ENCODE results near the gene FOSL1. TPM values are rescaled to one million over a fixed set of nuclear protein-coding genes. Genes with fewer than 3 reads are reported as not detected.

Gene FOSL1
- polyA plus RNA-seq, 1 donor, result 0.15 TPM

DNA sequence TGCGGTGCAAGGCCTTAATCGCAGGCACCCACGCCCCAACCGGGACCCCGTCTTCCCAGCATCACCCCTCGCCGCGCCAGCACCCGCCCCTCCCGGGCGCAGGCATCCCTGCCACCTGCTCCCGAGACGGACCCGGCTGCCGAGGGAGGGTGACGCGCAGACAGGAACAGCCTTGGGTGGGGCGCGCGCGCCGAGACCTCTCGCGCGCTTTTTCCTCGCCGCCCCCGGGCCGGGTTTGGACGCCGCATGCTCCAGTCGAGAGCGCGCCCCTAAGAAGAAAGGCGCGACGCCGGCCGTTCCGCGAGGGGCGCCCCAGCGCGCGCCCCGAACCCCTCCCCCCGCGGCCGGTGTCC lies 42.7 kb downstream of the FOSL1 start:
- Histone ChIP-seq H3K27me3 (ENCODE audit: control insufficient read depth, insufficient read depth, low read length) (no peaks in the 10 kb centered on the region), H3K36me3 (ENCODE audit: control insufficient read depth, insufficient read depth, low read length) (peaks cover 38% of the 10 kb centered on the region), H3K9me3 (ENCODE audit: control insufficient read depth, low read depth, low read length) (no peaks in the 10 kb centered on the region), H3K27ac (ENCODE audit: low read length) (peak overlapping the region; percentile 89), H3K4me3 (ENCODE audit: low read length) (peak overlapping the region; percentile 86), H3K4me1 (ENCODE audit: control insufficient read depth, insufficient read depth, low read length) (peaks cover 62% of the 10 kb centered on the region)
- DNase-seq, result peak in 1 of 2 donors; percentile 60
- WGBS (ENCODE audit: insufficient coverage, low lambda C conversion rate), result no CpG with 5 or more reads among the region's 49 CpGs

DNA sequence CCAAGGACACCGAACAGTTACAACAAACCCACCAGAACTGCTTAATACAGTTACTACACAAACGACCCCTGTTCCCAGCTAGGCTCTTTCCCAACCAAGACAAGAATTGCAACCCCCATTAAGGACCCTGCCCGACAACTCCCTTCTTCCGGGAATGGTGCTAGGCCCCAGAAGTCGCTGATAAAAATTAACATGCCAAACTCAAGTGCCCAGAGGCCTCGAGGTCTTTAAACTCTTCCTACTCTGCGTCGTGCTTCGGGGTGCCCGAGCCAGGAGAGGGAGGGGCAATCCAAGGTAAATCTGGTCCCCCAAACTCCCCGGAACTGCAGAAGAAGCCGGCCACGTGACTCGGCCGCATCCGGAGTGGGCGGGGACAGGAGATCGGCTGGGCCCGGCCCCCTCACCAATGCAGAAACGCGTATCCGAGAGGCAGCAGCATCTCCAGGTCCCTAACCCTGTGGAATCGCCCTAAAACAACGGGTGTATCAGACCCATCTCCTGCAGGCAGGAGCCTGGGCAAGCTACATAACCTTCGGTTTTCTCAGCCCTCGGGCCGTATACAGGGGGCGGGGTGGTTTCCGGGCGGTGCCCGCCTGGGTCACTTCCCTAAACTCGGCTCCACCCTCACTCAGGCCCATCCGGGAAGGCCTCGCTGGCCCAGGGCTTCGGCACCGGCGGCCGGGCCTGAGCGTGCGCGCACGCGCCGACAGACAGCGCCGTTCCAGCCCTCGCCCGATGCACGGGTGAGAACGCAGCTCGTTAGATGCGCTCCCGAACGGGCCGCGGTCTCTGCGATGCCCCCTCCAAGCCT lies 43.3 kb downstream of the FOSL1 start:
- Histone ChIP-seq H3K4me1 (ENCODE audit: control insufficient read depth, insufficient read depth, low read length) (peaks cover 64% of the 10 kb centered on the region), H3K36me3 (ENCODE audit: control insufficient read depth, insufficient read depth, low read length) (peaks cover 38% of the 10 kb centered on the region), H3K27ac (ENCODE audit: low read length) (peak overlapping the region; percentile 89), H3K4me3 (ENCODE audit: low read length) (peak overlapping the region; percentile 86), H3K27me3 (ENCODE audit: control insufficient read depth, insufficient read depth, low read length) (no peaks in the 10 kb centered on the region), H3K9me3 (ENCODE audit: control insufficient read depth, low read depth, low read length) (no peaks in the 10 kb centered on the region)
- DNase-seq, result peak in 1 of 2 donors; percentile 86
- no CpG with 5 or more reads among the region's 57 CpGs for WGBS (ENCODE audit: insufficient coverage, low lambda C conversion rate)

DNA sequence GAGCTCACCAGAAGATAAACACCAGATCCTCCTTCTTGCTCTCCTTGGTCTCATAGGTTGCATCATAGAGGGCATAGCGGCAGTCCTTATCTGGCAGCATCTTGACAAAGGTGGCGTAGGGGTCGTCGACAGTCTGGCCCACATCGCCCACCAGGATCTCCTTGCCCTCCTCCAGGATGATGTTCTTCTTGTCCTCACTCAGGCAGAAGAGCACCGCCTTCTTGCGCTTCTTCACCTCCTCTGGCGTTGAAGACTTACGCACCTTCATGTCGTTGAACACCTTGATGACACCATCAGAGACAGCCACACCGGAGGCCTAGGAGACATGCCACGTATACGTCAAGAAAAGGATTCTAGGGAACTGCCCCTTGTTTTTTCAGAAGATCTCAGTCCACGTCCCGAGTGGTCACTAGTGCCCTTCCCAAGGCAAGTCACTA lies 44.2 kb downstream of the FOSL1 start:
- Histone ChIP-seq H3K27ac (ENCODE audit: low read length) (peak overlapping the region; percentile 89), H3K9me3 (ENCODE audit: control insufficient read depth, low read depth, low read length) (peaks cover 2% of the 10 kb centered on the region), H3K4me3 (ENCODE audit: low read length) (peak overlapping the region; percentile 86), H3K36me3 (ENCODE audit: control insufficient read depth, insufficient read depth, low read length) (peaks cover 46% of the 10 kb centered on the region), H3K27me3 (ENCODE audit: control insufficient read depth, insufficient read depth, low read length) (no peaks in the 10 kb centered on the region), H3K4me1 (ENCODE audit: control insufficient read depth, insufficient read depth, low read length) (peaks cover 65% of the 10 kb centered on the region)
- DNase-seq, result peak in 1 of 2 donors; percentile 21
- 83% methylated on average over 4 of the region's 15 CpGs for WGBS (ENCODE audit: insufficient coverage, low lambda C conversion rate)

DNA sequence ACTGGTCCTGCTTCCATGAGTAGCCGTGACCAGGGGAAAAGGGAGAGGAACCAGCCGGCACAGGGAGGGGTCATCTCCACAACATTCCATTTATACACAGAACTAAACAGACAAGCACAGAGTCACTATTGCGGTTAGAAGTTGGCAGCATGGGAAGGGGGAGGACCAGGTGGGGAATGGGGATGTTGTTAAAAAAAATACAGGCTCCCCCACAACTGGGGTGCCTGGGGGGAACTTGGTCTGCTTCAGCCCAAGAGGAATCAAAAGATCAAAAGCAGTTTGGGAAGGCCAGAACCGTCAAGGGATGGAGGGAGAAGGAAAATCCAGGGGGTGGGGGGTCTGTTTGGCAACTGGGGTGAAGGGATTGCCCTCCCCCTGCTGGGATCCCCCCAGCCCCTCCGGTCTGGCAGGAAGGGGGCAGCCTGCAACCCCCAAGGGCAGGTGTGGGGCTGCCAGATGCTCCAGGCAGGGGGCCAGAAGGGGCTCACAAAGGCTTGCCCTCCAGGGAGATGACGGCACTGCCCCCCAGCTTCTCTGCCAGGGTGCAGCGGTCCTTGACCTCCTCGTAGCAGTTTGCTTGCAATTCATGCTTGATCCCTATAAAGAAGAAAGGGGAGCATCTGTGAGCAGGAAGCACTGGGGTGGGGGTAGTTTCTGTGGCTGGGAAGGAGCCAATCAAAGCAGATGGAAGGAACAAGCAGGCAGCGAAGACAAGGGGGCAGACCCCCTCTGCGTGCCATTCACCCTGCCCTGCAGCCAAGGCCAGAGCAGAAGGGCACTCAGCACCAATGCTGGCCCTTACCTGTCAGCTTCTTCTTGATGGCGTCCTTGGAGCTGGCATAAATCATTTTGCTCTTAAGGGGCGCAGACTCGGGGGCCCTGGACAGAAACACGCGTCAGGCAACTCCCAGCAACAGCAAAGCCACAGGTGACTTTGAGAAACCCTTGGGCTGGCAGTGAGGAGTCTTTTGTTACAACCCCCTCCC lies 45.0 kb downstream of the FOSL1 start:
- Histone ChIP-seq H3K36me3 (ENCODE audit: control insufficient read depth, insufficient read depth, low read length) (peaks cover 48% of the 10 kb centered on the region), H3K9me3 (ENCODE audit: control insufficient read depth, low read depth, low read length) (peaks cover 4% of the 10 kb centered on the region), H3K4me1 (ENCODE audit: control insufficient read depth, insufficient read depth, low read length) (peaks cover 70% of the 10 kb centered on the region), H3K27ac (ENCODE audit: low read length) (peak overlapping the region; percentile 89), H3K27me3 (ENCODE audit: control insufficient read depth, insufficient read depth, low read length) (no peaks in the 10 kb centered on the region), H3K4me3 (ENCODE audit: low read length) (peak overlapping the region; percentile 86)
- WGBS (ENCODE audit: insufficient coverage, low lambda C conversion rate), result no CpG with 5 or more reads among the region's 15 CpGs
- peak in 1 of 2 donors; percentile 1 for DNase-seq

DNA sequence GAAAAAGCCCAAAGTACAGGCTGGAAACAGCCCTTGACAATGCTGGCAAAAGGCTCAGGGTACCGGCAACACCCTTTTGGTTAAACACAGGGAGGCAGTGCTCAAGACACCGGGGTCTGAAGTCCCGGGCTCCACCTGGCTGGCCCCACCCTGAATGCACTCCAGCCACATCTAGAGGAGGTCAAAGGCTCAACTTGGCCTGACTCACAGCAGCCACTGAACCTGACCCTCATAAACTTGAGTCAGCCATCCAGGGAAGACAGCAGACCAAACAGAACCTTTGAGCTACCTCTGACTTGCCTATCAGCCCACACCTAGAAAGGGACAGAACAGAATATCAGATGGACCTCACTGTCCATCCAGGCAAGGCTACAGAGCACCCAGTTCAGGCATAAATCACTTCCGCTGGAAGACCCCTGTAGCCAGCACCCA lies 46.0 kb downstream of the FOSL1 start:
- peaks cover 48% of the 10 kb centered on the region for H3K36me3 ChIP-seq (ENCODE audit: control insufficient read depth, insufficient read depth, low read length)
- H3K9me3 ChIP-seq (ENCODE audit: control insufficient read depth, low read depth, low read length), result peaks cover 4% of the 10 kb centered on the region
- H3K4me3 ChIP-seq (ENCODE audit: low read length), result peak overlapping the region; percentile 1
- no peaks in the 10 kb centered on the region for H3K27me3 ChIP-seq (ENCODE audit: control insufficient read depth, insufficient read depth, low read length)
- peaks cover 72% of the 10 kb centered on the region for H3K4me1 ChIP-seq (ENCODE audit: control insufficient read depth, insufficient read depth, low read length)
- H3K27ac ChIP-seq (ENCODE audit: low read length), result peak overlapping the region; percentile 89
- peak; percentile 94 to 98 for DNase-seq
- WGBS (ENCODE audit: insufficient coverage, low lambda C conversion rate), result no CpG with 5 or more reads among the region's 4 CpGs

DNA sequence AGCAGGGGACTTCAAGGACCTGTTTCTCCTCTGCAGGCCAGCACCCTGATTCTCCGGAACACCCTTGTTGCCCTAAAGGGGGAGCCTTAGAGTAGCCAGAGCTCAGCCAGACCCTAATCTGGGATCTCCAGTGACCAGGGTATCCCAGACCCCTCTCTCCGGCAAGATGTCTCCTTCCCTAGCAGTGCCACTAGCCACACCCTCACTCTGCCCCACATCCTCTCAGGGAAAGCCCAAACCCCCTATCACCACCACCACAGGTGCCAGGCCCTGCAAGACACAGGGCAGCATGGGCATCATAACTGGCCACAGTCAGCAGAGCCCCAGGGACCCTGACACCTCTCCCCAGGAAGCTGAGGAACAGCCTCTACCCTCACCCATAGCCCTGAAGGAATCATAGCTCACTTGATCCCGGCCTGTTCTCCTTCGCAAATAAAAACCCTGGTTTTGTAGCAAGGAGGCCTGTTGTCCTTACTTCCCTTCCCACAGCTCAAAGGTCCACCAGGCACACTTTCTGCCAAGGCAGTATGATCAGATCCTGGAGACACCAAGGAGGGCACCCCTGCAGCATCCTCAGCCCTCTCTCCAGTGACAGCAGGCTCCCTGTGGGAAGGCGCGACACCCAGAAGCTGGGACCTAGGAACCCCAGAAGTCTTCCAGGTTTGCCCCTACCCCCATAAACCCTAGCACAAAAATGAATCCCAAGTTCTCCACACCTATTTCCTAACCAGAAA lies 46.8 kb downstream of the FOSL1 start:
- Histone ChIP-seq H3K4me1 (ENCODE audit: control insufficient read depth, insufficient read depth, low read length) (peaks cover 68% of the 10 kb centered on the region), H3K4me3 (ENCODE audit: low read length) (no peak overlapping the region), H3K36me3 (ENCODE audit: control insufficient read depth, insufficient read depth, low read length) (peaks cover 48% of the 10 kb centered on the region), H3K27me3 (ENCODE audit: control insufficient read depth, insufficient read depth, low read length) (no peaks in the 10 kb centered on the region), H3K9me3 (ENCODE audit: control insufficient read depth, low read depth, low read length) (peaks cover 4% of the 10 kb centered on the region), H3K27ac (ENCODE audit: low read length) (peak overlapping the region; percentile 89)
- DNase-seq, result peak in 1 of 2 donors; percentile 19
- WGBS (ENCODE audit: insufficient coverage, low lambda C conversion rate), result no CpG with 5 or more reads among the region's 6 CpGs

DNA sequence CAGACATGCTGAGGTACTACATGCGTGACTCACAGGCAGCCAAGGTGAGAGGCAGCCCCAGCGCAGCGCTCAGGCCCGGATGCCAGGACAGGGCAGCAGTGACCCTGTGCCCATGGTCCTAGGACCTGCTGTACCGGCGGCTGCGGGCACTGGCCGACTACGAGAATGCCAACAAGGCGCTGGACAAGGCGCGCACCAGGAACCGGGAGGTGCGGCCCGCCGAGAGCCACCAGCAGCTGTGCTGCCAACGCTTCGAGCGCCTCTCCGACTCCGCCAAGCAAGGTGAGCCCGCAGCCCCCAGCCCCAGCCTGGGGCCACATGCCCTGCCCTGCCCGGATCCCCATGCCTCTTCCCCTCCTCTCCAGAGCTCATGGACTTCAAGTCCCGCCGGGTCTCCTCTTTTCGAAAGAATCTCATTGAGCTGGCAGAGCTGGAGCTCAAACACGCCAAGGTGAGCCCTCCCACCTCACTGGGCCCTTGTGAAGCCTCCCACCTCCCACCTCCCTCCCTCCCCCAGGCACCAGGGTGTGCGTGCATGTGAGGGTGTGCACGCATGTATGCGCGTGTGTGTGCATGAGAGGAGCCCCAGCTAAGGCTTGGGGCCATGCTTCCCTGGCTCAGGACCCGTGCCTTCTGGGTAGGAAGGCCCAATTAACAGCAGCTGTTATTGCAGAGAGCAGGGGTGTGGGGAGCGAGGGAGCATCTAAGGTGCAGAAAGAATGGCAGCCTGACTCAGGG lies 47.5 kb downstream of the FOSL1 start:
- no CpG with 5 or more reads among the region's 33 CpGs for WGBS (ENCODE audit: insufficient coverage, low lambda C conversion rate)
- DNase-seq, result peak in 1 of 2 donors; percentile 4
- H3K27me3 ChIP-seq (ENCODE audit: control insufficient read depth, insufficient read depth, low read length), result no peaks in the 10 kb centered on the region
- H3K36me3 ChIP-seq (ENCODE audit: control insufficient read depth, insufficient read depth, low read length), result peaks cover 48% of the 10 kb centered on the region
- peaks cover 4% of the 10 kb centered on the region for H3K9me3 ChIP-seq (ENCODE audit: control insufficient read depth, low read depth, low read length)
- H3K4me1 ChIP-seq (ENCODE audit: control insufficient read depth, insufficient read depth, low read length), result peaks cover 68% of the 10 kb centered on the region
- H3K27ac ChIP-seq (ENCODE audit: low read length), result peak overlapping the region; percentile 89
- no peak overlapping the region for H3K4me3 ChIP-seq (ENCODE audit: low read length)

DNA sequence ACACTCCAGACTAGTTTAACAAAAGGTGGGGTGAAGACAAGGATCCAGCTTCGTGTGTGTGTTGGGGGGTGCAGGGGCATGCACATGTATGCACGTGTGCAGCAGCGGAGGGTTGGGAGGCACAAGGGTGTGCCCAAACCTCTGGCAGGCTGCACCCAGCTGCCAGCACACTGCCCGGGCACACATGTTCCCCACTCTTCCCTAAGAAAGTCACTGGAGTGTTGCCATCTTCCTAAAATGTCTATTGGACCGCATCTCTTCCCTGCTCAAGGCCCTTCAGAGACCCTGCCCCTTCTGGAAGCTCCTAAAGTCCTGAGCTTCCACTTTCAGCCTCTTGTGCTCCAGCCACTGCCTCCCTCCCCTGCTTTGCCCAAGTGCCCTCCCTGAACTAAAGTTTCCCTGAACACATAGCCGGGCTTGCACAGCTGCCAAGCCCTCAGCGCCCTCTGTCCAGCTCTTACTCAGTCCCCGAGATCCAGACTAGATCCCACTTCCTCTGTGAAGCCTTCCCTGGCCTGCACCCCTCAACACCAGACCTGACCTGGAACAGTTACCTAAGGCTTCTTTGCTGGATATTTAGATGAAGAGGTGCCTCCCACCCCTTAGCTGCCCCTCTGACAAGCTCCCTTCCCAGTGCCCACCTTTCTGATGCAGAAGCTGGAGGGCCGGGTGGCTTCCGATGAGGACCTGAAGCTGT lies 48.2 kb downstream of the FOSL1 start:
- peaks cover 48% of the 10 kb centered on the region for H3K36me3 ChIP-seq (ENCODE audit: control insufficient read depth, insufficient read depth, low read length)

DNA sequence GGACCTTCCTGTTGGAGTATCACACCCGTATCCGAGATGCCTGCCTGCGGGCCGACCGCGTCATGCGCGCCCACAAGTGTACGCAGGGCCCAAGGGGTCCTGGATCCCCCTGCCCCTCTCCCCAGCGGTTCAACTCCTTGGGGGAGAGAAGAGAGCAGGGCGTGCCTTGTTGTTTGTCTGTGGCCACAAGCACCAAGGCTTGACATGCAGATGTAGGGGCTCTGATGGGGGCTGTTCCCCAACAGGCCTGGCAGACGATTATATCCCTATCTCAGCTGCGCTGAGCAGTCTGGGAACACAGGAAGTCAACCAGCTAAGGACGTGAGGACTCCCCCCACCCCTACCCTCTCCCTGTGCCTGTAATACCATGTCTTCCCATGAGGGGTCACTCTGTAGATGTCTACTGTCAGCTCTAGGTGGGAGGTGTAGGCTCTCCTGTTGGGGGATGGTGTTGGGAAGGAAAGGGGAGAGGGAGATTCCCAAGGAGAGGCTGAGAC lies 49.1 kb downstream of the FOSL1 start:
- Histone ChIP-seq H3K9me3 (ENCODE audit: control insufficient read depth, low read depth, low read length) (peaks cover 4% of the 10 kb centered on the region), H3K27me3 (ENCODE audit: control insufficient read depth, insufficient read depth, low read length) (no peaks in the 10 kb centered on the region), H3K4me3 (ENCODE audit: low read length) (no peak overlapping the region), H3K4me1 (ENCODE audit: control insufficient read depth, insufficient read depth, low read length) (peaks cover 65% of the 10 kb centered on the region), H3K36me3 (ENCODE audit: control insufficient read depth, insufficient read depth, low read length) (peaks cover 48% of the 10 kb centered on the region), H3K27ac (ENCODE audit: low read length) (no peak overlapping the region)
- DNase-seq, result peak in 1 of 2 donors; percentile 19
- no CpG with 5 or more reads among the region's 14 CpGs for WGBS (ENCODE audit: insufficient coverage, low lambda C conversion rate)

More for the DNA sequence above, 48.2 kb downstream of the FOSL1 start:
- no CpG with 5 or more reads among the region's 10 CpGs for WGBS (ENCODE audit: insufficient coverage, low lambda C conversion rate)
- Histone ChIP-seq H3K4me3 (ENCODE audit: low read length) (no peak overlapping the region), H3K27me3 (ENCODE audit: control insufficient read depth, insufficient read depth, low read length) (no peaks in the 10 kb centered on the region), H3K9me3 (ENCODE audit: control insufficient read depth, low read depth, low read length) (peaks cover 4% of the 10 kb centered on the region), H3K4me1 (ENCODE audit: control insufficient read depth, insufficient read depth, low read length) (peaks cover 68% of the 10 kb centered on the region), H3K27ac (ENCODE audit: low read length) (peak overlapping the region; percentile 89)
- DNase-seq, result peak in 1 of 2 donors; percentile 3

All from large intestine (tissue), 3 donors.